NCI-H2171 (cell line): ENCODE data around the gene RNF10.
"Not testable (repeated sequence)": the region's sequence is repeated elsewhere in the genome, so short reads cannot be mapped to it uniquely, and the experiment has no call there.

Source experiments
- DNase-seq: peaks from one replicate; lab custom pipeline; 2025; lab: John Stamatoyannopoulos, UW

Gene RNF10

GRCh38 chr12:120617193-120617592, 83.0 kb downstream of the RNF10 start:
- not testable (repeated sequence) for DNase-seq

DNA sequence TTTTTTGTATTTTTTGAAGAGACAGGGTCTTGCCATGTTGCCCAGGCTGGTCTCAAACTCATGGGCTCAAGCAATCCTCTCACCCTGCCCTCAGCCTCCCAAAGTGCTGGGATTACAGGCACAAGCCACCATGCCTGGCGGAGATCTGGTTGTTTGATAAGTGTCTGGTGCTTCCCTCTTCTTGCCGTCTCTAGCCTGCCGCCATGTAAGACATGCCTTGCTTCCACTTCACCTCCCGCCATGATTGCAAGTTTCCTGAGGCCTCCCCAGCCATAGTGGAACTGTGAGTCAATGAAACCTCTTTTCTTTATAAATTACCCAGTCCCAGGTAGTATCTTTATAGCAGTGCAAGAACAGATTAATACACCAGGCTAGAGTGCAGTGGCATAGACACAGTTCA, 83.6 kb downstream of the RNF10 start:
- DNase-seq: not testable (repeated sequence)

- DNase-seq: no peak
These were observed 84.9 kb downstream of the RNF10 start for GRCh38 chr12:120618954-120619615.

DNA sequence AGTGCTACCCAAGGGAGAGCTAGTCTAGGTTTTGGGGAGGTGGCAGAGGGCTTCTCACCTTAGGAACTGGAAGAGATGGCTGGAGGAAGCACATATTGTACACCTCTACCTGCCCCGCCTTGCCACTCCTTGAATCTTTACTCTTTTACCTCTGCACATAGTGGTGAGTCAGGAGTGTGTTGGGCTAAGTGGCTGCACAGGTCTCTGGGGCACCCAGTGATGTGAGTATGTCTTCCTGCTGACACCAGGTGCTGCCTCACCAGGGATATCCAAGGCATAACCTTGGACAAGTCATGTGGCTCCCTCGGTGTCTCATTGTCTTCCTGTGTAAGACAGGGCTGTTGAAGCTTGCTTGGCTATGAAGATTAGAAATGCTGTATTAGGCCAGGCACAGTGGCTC, 86.5 kb downstream of the RNF10 start:
- no peak for DNase-seq

DNA sequence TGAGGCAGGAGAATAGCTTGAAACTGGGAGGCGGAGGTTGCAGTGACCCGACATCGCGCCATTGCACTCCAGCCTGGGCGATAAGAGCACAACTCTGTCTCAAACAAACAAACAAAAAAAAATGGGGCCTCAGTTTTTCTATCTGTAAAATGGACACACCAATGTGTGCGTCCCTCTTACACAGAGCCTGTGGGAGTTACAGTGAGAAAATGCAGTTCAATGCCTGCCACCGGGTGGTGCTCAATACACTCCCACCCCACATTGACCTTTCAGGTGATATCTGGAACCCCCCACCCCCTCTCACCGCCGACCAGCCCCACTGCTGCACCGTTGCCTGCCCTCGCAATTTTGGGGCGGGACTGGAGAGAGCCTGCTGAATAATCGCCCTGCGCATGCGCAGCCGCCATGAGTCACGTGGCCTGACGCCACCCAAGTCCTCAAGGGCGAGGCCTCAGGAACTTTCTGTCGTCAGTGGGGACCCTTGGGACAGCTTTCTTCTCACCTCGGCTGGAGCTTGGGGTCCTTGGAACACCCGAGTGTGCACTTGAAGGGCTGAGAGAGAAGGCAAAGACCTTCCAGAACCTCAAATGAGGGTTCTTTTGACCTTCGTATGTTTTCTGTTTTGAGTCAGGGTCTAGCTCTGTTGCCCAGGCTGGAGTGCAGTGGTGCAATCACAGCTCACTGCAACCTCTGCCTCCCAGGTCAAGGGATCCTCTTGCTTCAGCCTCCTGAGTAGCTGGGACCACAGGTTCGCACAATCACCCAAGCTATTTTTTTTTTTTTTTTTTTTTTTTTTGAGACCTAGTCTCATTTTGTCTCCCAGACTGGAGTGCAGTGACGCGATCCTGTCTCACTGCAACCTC, 91.6 kb downstream of the RNF10 start:
- DNase-seq: no peak
